Islet of Langerhans (tissue), 1 donor: ENCODE measurements around the gene VASH2.
"Not testable (repeated sequence)": the region's sequence is repeated elsewhere in the genome, so short reads cannot be mapped to it uniquely, and the experiment has no call there.

Experiments used
- FAIRE-seq: peaks from one replicate; lab custom pipeline; 2011; peaks lifted over from hg19 to GRCh38; lab: Jason Lieb, UNC

Gene VASH2

GRCh38 chr1:212950243-212951125, at the start of gene VASH2:
Gene VASH2 (plus strand): TSS chr1:212950541. CDS start chr1:212951543, 1,002 bp downstream.
- no peak for FAIRE-seq

GRCh38 chr1:212901290-212901689, 49.1 kb upstream of the VASH2 start:
- FAIRE-seq, result no peak

GRCh38 chr1:212902054-212902453, 48.3 kb upstream of the VASH2 start:
- no peak for FAIRE-seq

- no peak for FAIRE-seq
Observed at GRCh38 chr1:212903664-212904063, 46.7 kb upstream of the VASH2 start.

- FAIRE-seq, result not testable (repeated sequence)
Observed at GRCh38 chr1:212908071-212908470, 42.3 kb upstream of the VASH2 start.

GRCh38 chr1:212908971-212909370, 41.4 kb upstream of the VASH2 start:
- no peak for FAIRE-seq

GRCh38 chr1:212909652-212910063, 40.7 kb upstream of the VASH2 start:
- no peak for FAIRE-seq

GRCh38 chr1:212910213-212910612, 40.1 kb upstream of the VASH2 start:
- FAIRE-seq, result not testable (repeated sequence)

- not testable (repeated sequence) for FAIRE-seq
Observed at GRCh38 chr1:212913638-212914037, 36.7 kb upstream of the VASH2 start.

- FAIRE-seq, result not testable (repeated sequence)
Observed at GRCh38 chr1:212914110-212914509, 36.2 kb upstream of the VASH2 start.

- no peak for FAIRE-seq
Observed at GRCh38 chr1:212914789-212915188, 35.6 kb upstream of the VASH2 start.

- no peak for FAIRE-seq
Observed at GRCh38 chr1:212915245-212916091, 34.9 kb upstream of the VASH2 start.

- FAIRE-seq, result no peak
Observed at GRCh38 chr1:212916481-212917133, 33.7 kb upstream of the VASH2 start.

GRCh38 chr1:212917134-212917485, 33.2 kb upstream of the VASH2 start:
- FAIRE-seq, result no peak

- no peak for FAIRE-seq
Observed at GRCh38 chr1:212917858-212918257, 32.5 kb upstream of the VASH2 start.

GRCh38 chr1:212918824-212919223, 31.5 kb upstream of the VASH2 start:
- FAIRE-seq, result no peak

- no peak for FAIRE-seq
Observed at GRCh38 chr1:212920246-212920645, 30.1 kb upstream of the VASH2 start.

GRCh38 chr1:212920896-212921295, 29.4 kb upstream of the VASH2 start:
- no peak for FAIRE-seq

- no peak for FAIRE-seq
Observed at GRCh38 chr1:212922016-212922415, 28.3 kb upstream of the VASH2 start.

GRCh38 chr1:212926372-212926771, 24.0 kb upstream of the VASH2 start:
- FAIRE-seq, result no peak

- FAIRE-seq, result no peak
Observed at GRCh38 chr1:212928323-212929291, 21.7 kb upstream of the VASH2 start.
